Adrenal gland (tissue), 12 donors: ENCODE data around the gene RNU6-8. TPM values are rescaled to one million over a fixed set of nuclear protein-coding genes. Genes with fewer than 3 reads are reported as not detected.

Source experiments
- DNase-seq, 7 donors: peaks; one replicate each; pipeline ENCODE4 v3.0.0-alpha.2; 2019 to 2020
- H3K27ac ChIP-seq, 5 donors: fragments of 200-600 bp; sonication (generic) in 4 of 5; 1 replicate in 3 of 5; 2 replicates in 2 of 5; pipeline versions ENCODE4 v1.5.1 to v1.8.0; 2016 to 2020; ENCODE audit warnings: mild to moderate bottlenecking in 1 of 5
- H3K27me3 ChIP-seq: fragments of 200-600 bp; 2 replicates; pipeline ENCODE4 v1.8.0; 2021
- H3K36me3 ChIP-seq, 2 donors: fragments of 200-600 bp; replicated peaks in 1 of 2; 1 replicate in 1 of 2; 2 replicates in 1 of 2; pipeline versions ENCODE4 v1.5.1 to v1.8.0; 2018 to 2022
- H3K4me1 ChIP-seq, 2 donors: fragments of 200-600 bp; replicated peaks in 1 of 2; 1 replicate in 1 of 2; 2 replicates in 1 of 2; pipeline versions ENCODE4 v1.5.1 to v1.8.0; 2018 to 2021
- H3K4me3 ChIP-seq, 4 donors: fragments of 200-600 bp; sonication (generic) in 3 of 4; one replicate each; pipeline ENCODE4 v1.5.1; 2016 to 2018
- H3K9me3 ChIP-seq, 3 donors: fragments of 200-600 bp; sonication (generic) in 1 of 3; replicated peaks in 1 of 3; 1 replicate in 2 of 3; 2 replicates in 1 of 3; pipeline versions ENCODE4 v1.5.1 to v1.8.0; 2016 to 2021
- POLR2A ChIP-seq, 2 donors: fragments of 450-650 bp; IDR thresholded peaks; one replicate each; pipeline ENCODE4 v1.6.1; 2017; ENCODE audit warnings: antibody characterized with exemption in 2 of 2, mild to moderate bottlenecking in 2 of 2, moderate library complexity in 1 of 2
- WGBS, 4 donors: extraction: QIAGEN DNeasy Blood & Tissue Kit in 2 of 4; methylation state at CpG; one replicate each; pipeline versions ENCODE4 v1.1.5 to v1.1.7; 2013 to 2017; 5-methylcytosine and 5-hydroxymethylcytosine counted together
- intact Hi-C, 2 donors: fragments of 100-400 bp; cut with DNase I; formaldehyde crosslinking; loops; one replicate each; pipeline versions ENCODE4 v1.14.1 to v1.15.0; 2022 to 2023
- polyA plus RNA-seq, 3 donors: library from polyadenylated mRNA; stranded (reverse); fragments of 200-250 nt in 2 of 3; fragments of 350-450 nt in 1 of 3; fragmentation: Illumina TruSeq in 1 of 3; extraction: RNeasy Lipid Tissue Mini Kit (QIAGEN cat#74804) in 1 of 3; gene quantifications; one replicate each; pipeline ENCODE4 v1.2.3, GENCODE V29; 2013 to 2014
- small RNA-seq, 2 donors: library from RNA; depleted of rRNA; stranded (forward); fragments of <200 nt; gene quantifications; one replicate each; pipeline ENCODE3, GENCODE V24; 2016
- total RNA-seq, 9 donors: library from RNA; depleted of rRNA in 4 of 9; stranded (reverse); fragments of >200 nt in 4 of 9; fragments of 120-200 nt in 1 of 9; fragmentation: NEBNext Ultra II Directional in 1 of 9; extraction: Animal tissue kit (Norgen Biotek cat#: 25700) in 1 of 9; gene quantifications; one replicate each; pipeline versions ENCODE4 v1.1.0 to v1.2.4, GENCODE V29; 2013 to 2023
- TF ChIP-seq, protein P1 (sequence below), 6 experiments: fragments of 450-650 bp in 4 of 6; fragments of 200-600 bp in 2 of 6; sonication (generic) in 1 of 6; IDR thresholded peaks; 1 replicate in 5 of 6; 2 replicates in 1 of 6; pipeline versions ENCODE4 v1.5.1 to v1.8.0; 2016 to 2021; ENCODE audit warnings: antibody characterized with exemption in 6 of 6, mild to moderate bottlenecking in 2 of 6, moderate library complexity in 1 of 6
- donor health status: healthy with polysubstance abuse.
- donor health status: Bipolar disorder and iron deficiency.
- donor health status: DM: yes; HTN: yes; CAD: no.
- donor health status: DM: no; HTN: no; CAD: no.
- donor health status: DM: no; HTN: no; CAD: no.
- donor health status: DM: yes; HTN: yes; CAD: no.

RNU6-8 gene
- total and polyA plus RNA-seq, 12 donors, result not detected

- no peaks in the 10 kb centered on the region for H3K4me1 ChIP-seq
- TF ChIP-seq, protein P1, sequence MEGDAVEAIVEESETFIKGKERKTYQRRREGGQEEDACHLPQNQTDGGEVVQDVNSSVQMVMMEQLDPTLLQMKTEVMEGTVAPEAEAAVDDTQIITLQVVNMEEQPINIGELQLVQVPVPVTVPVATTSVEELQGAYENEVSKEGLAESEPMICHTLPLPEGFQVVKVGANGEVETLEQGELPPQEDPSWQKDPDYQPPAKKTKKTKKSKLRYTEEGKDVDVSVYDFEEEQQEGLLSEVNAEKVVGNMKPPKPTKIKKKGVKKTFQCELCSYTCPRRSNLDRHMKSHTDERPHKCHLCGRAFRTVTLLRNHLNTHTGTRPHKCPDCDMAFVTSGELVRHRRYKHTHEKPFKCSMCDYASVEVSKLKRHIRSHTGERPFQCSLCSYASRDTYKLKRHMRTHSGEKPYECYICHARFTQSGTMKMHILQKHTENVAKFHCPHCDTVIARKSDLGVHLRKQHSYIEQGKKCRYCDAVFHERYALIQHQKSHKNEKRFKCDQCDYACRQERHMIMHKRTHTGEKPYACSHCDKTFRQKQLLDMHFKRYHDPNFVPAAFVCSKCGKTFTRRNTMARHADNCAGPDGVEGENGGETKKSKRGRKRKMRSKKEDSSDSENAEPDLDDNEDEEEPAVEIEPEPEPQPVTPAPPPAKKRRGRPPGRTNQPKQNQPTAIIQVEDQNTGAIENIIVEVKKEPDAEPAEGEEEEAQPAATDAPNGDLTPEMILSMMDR (IDR thresholded peaks at IDR 0.05), result no peak
- TF ChIP-seq POLR2A (IDR thresholded peaks at IDR 0.05), result no peak
- intact Hi-C loops, result no loop called here
- 84 to 91% (median 86%) methylated on average over 3 of the region's 3 CpGs for WGBS, 4 donors
- no peak overlapping the region for H3K4me3 ChIP-seq
- no peaks in the 10 kb centered on the region for H3K27me3 ChIP-seq
- no peaks in the 10 kb centered on the region for H3K9me3 ChIP-seq
- no peaks in the 10 kb centered on the region for H3K36me3 ChIP-seq
- H3K27ac ChIP-seq, result no peak overlapping the region
- no peak for DNase-seq
These were observed 35.2 kb downstream of the RNU6-8 start for GRCh38 chr14:32167907-32168306.

DNA sequence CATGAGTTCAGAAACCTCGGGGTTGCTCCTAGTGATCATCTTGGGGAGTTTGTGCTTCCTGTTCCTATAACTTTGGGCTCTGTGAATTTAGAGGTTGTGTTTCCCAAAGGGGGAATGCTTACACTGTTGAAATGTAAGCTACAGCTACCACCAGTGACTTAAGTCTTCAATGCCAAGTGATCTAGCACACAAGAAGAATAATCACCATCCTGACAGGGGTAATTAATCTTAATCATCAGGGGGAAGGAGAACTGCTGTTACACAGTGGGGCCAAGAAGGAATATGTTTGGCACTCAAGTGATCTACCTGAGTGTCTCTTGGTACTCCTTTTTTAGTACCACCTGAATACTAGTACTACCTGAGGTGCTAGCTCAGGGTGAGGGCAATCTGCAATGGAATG lies 36.1 kb downstream of the RNU6-8 start:
- TF ChIP-seq, protein P1 (IDR thresholded peaks at IDR 0.05), result no peak
- no peak for TF ChIP-seq POLR2A (IDR thresholded peaks at IDR 0.05)
- H3K4me1 ChIP-seq, result no peaks in the 10 kb centered on the region
- no peaks in the 10 kb centered on the region for H3K36me3 ChIP-seq
- H3K27me3 ChIP-seq, result no peaks in the 10 kb centered on the region
- intact Hi-C loops, result no loop called here
- H3K27ac ChIP-seq, result no peak overlapping the region
- 82 to 91% (median 88%) methylated on average over 1 of the region's 1 CpG for whole genome bisulfite sequencing, 4 donors
- DNase-seq, result no peak
- H3K4me3 ChIP-seq, result no peak overlapping the region
- H3K9me3 ChIP-seq, result no peaks in the 10 kb centered on the region

GRCh38 chr14:32166029-32166428 lies 37.0 kb downstream of the RNU6-8 start:
- H3K4me1 ChIP-seq, result no peaks in the 10 kb centered on the region
- no peak overlapping the region for H3K27ac ChIP-seq
- 84 to 92% (median 88%) methylated on average over 2 of the region's 2 CpGs for WGBS, 4 donors
- DNase-seq, result no peak
- TF ChIP-seq, protein P1 (IDR thresholded peaks at IDR 0.05), result no peak
- no peak for TF ChIP-seq POLR2A (IDR thresholded peaks at IDR 0.05)
- intact Hi-C loops, result no loop called here
- H3K27me3 ChIP-seq, result no peaks in the 10 kb centered on the region
- H3K4me3 ChIP-seq, result no peak overlapping the region
- H3K9me3 ChIP-seq, result no peaks in the 10 kb centered on the region
- no peaks in the 10 kb centered on the region for H3K36me3 ChIP-seq

Small RNAs within 50 kb of the gene (small RNA-seq; reads per million reads assigned to genes)
- gene RNU6-7 (0.12 to 1.8 reads per million in 2 donors), gene RNU6-8 (0 reads per million in 2 donors)

Other genes with a start within 250 kb of the RNU6-8 start
- 10 to 100 TPM; 42.3 to 100.0 (median 81.4) TPM for gene ARHGAP5, start 126.0 kb downstream of the RNU6-8 start, total RNA-seq
- gene ARHGAP5, start 126.0 kb downstream of the RNU6-8 start, polyA plus RNA-seq, result 10 to 100 TPM; 11.9 to 49.1 (median 15.8) TPM
- not detected for gene RNU6-7, start 1.2 kb downstream of the RNU6-8 start, total RNA-seq
- gene RNU6-7, start 1.2 kb downstream of the RNU6-8 start, polyA plus RNA-seq, result not detected
- 10 to 100 TPM in 4 of 9 donors, 1 to 10 TPM in 5; 7.2 to 24.7 (median 8.2) TPM for gene AKAP6, start 126.0 kb upstream of the RNU6-8 start, total RNA-seq
- gene AKAP6, start 126.0 kb upstream of the RNU6-8 start, polyA plus RNA-seq, result 1 to 10 TPM in 2 of 3 donors, under 1 TPM in 1; 0.71 to 7.5 (median 1.6) TPM